Activated naive CD8-positive, alpha-beta T cell treated with anti-CD3 and anti-CD28 coated beads for 36 hours (primary cell): Measurements from ENCODE around the gene IFNAR2. TPM values are rescaled to one million over a fixed set of nuclear protein-coding genes. Genes with fewer than 3 reads are reported as not detected.
"Not testable (repeated sequence)": the region's sequence is repeated elsewhere in the genome, so short reads cannot be mapped to it uniquely, and the experiment has no call there.

Experiments used
- DNase-seq: peaks from one replicate; pipeline ENCODE4 v3.0.0; 2021
- H3K27ac Mint-ChIP-seq: one replicate; pipeline ENCODE4 v1.8.0; 2022; ENCODE audit warnings: mild to moderate bottlenecking, moderate library complexity, mixed read lengths
- H3K27me3 Mint-ChIP-seq: one replicate; pipeline ENCODE4 v1.8.0; 2022; ENCODE audit warnings: mild to moderate bottlenecking, mixed read lengths
- H3K36me3 Mint-ChIP-seq: one replicate; pipeline ENCODE4 v1.8.0; 2021; ENCODE audit warnings: mild to moderate bottlenecking, mixed read lengths
- H3K4me1 Mint-ChIP-seq: one replicate; pipeline ENCODE4 v1.8.0; 2021; ENCODE audit warnings: mixed read lengths
- H3K4me3 Mint-ChIP-seq: one replicate; pipeline ENCODE4 v1.8.0; 2022; ENCODE audit warnings: mild to moderate bottlenecking, moderate library complexity, mixed read lengths
- H3K9me3 Mint-ChIP-seq: one replicate; pipeline ENCODE4 v1.8.0; 2022; ENCODE audit warnings: mixed read lengths
- total RNA-seq, 2 experiments: library from RNA; stranded (reverse); gene quantifications; one replicate each; pipeline ENCODE4 v1.2.3, GENCODE V29; 2021

Gene IFNAR2
- total RNA-seq, 2 experiments from 2014 or later: 36.9 to 43.7 TPM

DNA sequence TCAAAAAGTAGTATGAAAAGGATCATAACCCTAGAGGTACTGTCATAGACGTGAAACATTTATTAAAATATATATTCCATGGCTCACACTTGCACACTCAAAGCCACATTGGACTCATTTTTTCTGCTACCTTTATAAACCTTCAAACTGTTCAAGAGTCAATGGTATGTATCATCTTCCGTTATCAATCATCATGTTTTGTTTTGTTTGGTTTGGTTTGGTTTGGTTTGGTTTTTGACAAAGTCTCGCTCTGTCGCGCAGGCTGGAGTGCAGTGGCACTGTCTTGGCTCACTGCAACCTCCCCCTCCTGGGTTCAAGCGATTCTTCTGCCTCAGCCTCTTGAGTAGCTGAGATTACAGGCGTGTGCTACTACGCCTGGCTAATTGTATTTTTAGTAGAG lies 1.8 kb downstream of the IFNAR2 start:
- peak overlapping the region; percentile 90 for H3K4me3 Mint-ChIP-seq
- H3K4me1 Mint-ChIP-seq: peaks cover 46% of the 10 kb centered on the region
- no peaks in the 10 kb centered on the region for H3K27me3 Mint-ChIP-seq
- peak; percentile 59 for DNase-seq
- H3K27ac Mint-ChIP-seq: peak overlapping the region; percentile 91
- H3K9me3 Mint-ChIP-seq: no peaks in the 10 kb centered on the region
- peaks cover 33% of the 10 kb centered on the region for H3K36me3 Mint-ChIP-seq

DNA sequence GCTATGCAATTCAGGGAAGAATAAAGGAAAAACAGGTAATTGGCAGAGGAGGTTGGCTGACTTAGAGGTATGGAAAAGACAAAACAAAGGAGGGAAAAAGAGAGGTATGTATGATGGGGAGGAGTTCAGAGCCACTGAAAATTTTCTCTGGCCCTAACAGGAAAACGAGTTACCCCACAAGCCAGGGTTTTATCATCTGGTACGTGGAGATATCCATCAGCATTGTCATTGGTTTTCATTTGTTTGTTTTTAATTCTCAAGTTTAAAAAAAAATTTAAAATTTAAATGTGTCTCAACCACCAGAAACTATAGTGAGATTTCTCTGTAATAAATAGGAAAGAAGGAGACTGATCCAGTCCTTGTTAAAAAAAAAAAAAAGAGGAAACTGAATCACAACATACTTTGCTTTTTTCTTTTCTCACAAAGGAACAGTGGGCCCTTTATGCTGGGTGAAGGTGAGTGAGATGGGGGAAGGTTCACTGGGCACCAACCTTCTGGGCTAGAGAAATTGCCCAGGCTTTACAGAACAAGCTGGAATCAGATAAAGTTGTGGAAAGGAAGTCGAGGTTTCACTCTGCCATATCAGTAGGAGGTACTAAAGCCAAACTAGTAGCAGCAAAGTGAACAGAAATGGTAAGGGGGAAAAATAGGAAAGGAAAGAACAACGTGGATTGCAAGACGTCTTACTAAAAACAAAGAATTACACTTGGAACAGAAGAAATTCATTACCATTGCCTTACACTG lies 2.7 kb downstream of the IFNAR2 start:
- peaks cover 52% of the 10 kb centered on the region for H3K4me1 Mint-ChIP-seq
- peaks cover 39% of the 10 kb centered on the region for H3K36me3 Mint-ChIP-seq
- H3K9me3 Mint-ChIP-seq: no peaks in the 10 kb centered on the region
- no peaks in the 10 kb centered on the region for H3K27me3 Mint-ChIP-seq
- DNase-seq: no peak
- peak overlapping the region; percentile 91 for H3K27ac Mint-ChIP-seq
- H3K4me3 Mint-ChIP-seq: peak overlapping the region; percentile 90

DNA sequence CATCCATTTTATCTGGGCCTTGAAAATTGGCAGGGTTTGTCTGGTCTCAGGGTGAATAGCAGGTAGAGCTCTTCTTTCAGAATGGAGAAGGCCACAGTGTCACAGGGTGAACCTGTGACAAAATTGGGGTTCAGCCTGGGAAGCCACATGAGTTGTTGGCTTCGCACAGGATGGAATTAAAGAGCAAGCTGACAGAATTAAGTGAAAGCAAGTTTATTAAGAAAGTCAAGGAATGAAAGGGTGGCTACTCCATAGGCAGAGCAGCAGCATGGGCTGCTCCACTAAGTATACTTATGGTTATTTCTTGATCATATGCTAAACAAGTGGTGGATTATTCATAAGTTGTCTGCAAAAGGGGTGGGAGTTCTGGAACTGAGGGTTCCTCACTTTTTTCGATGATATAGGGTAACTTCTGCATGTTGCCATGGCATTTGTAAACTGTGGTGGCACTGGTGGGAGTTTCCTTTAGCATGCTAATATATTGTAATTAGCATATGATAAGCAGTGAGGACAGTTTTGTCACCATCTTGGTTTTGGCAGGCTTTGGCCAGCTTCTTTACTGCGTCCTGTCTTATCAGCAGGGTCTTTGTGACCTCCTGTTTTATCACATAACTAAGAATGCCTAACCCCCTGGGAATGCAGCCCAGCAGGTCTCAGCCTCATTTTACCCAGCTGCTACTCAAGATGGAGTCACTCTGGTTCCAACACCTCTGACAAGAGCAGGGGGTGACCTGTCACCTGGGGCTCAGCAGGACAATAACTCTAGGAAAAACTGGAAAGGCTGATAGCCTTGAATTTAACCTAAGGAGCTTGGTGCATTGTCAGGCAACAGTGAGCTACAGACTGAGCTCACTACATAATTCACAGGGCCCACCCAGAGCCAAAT lies 5.1 kb downstream of the IFNAR2 start:
- Mint-ChIP-seq H3K27me3 (no peaks in the 10 kb centered on the region), H3K27ac (peak overlapping the region; percentile 75), H3K36me3 (peaks cover 44% of the 10 kb centered on the region), H3K9me3 (no peaks in the 10 kb centered on the region), H3K4me1 (peaks cover 62% of the 10 kb centered on the region), H3K4me3 (peak overlapping the region; percentile 15)
- DNase-seq: no peak

DNA sequence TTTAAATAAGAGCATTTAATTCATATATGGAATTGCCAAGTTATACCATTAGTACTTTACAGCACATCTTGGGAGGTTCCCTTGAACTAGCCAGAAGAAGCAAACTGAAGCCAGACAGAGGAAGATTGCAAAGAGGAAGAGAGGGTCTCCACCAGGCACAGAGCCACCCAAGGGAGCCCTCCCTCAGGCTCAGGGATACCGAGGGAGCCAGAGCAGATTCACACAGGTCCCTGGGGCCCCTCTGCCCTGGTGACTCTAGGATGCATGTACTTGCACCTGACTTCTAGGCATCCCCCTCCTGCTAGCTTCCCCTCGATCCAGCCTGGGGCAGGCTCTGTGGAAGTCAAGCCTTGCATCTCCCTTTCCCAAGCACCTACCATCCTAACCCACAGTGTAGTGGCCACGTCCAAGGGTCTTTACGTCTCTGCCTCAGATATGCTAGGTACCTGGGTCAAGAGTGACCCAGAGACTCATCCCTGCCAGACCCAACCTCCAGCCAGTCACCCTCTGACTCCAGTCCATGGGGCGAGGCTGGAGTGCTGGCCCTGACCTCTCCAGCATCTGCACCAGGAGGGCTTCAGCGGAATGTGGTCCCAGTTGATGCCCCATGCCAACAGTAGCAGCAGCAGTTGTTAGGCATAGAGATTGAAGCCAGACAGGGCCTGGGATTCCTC lies 6.4 kb downstream of the IFNAR2 start:
- Mint-ChIP-seq H3K27me3 (no peaks in the 10 kb centered on the region), H3K4me1 (peaks cover 73% of the 10 kb centered on the region), H3K4me3 (no peak overlapping the region), H3K27ac (peak overlapping the region; percentile 90), H3K9me3 (no peaks in the 10 kb centered on the region), H3K36me3 (peaks cover 48% of the 10 kb centered on the region)
- no peak for DNase-seq

DNA sequence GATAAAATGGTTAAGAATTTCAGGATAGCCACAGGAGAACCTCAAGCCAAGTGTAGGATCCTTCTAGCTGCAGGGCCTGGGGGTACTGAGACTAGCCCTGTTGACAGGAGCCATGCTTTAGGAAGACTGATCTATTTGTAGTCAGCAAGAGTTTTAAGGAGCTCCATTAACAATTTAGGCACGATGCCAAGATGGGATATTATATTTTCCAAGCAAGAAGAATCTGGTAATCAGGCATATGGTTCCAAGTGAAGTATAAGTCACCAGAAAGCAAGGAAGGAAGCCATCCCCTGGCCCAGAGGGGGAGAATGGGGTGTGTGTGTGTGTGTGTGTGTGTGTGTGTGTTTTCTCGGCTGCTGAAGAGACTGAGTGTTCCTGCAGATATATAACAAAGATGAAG lies 7.0 kb downstream of the IFNAR2 start:
- no peak for DNase-seq
- Mint-ChIP-seq H3K4me1 (peaks cover 76% of the 10 kb centered on the region), H3K36me3 (peaks cover 50% of the 10 kb centered on the region), H3K9me3 (no peaks in the 10 kb centered on the region), H3K4me3 (no peak overlapping the region), H3K27ac (peak overlapping the region; percentile 90), H3K27me3 (no peaks in the 10 kb centered on the region)

DNA sequence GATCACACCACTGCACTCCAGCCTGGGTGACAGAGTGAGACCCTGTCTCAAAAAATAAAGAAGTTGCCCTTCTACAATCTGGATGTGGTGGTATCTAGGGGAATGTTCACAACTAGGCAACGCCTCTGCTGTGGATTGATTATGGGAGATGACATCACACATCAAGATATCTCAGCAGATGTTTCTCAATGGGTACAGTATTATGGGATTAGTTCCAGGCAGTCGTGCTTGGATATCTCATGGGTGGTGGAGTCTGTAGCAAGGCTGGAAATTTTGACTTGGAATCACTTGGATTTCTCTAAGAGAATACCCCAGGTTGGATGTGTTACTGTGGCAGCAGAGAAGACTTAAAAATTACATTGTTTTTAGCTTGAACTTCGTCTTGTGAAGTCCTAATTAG lies 7.7 kb downstream of the IFNAR2 start:
- DNase-seq: no peak
- Mint-ChIP-seq H3K9me3 (peaks cover 1% of the 10 kb centered on the region), H3K27ac (peak overlapping the region; percentile 90), H3K36me3 (peaks cover 53% of the 10 kb centered on the region), H3K4me3 (peak overlapping the region; percentile 23), H3K27me3 (no peaks in the 10 kb centered on the region), H3K4me1 (peaks cover 75% of the 10 kb centered on the region)

DNA sequence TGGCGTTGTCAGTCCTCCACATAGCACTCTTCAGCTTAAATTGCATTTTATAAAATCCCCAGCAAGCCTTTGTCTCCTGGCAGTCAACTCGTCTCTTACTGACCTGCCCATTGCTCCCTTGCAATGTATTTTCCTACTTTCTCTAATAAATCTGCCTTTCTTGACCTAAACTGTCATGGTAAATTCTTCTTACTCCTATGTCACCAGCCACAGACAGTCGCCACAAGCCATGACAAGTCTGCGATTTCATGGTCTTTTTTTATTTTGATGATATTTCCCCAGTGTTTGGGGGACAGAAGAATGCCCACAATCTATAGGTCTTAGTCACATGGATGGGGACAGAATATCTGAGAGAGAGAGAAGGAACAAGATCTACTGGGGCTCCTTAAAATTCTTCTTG lies 8.4 kb downstream of the IFNAR2 start:
- H3K36me3 Mint-ChIP-seq: peaks cover 53% of the 10 kb centered on the region
- H3K4me1 Mint-ChIP-seq: peaks cover 70% of the 10 kb centered on the region
- H3K4me3 Mint-ChIP-seq: peak overlapping the region; percentile 56
- H3K27me3 Mint-ChIP-seq: no peaks in the 10 kb centered on the region
- peak overlapping the region; percentile 90 for H3K27ac Mint-ChIP-seq
- peaks cover 1% of the 10 kb centered on the region for H3K9me3 Mint-ChIP-seq
- no peak for DNase-seq

DNA sequence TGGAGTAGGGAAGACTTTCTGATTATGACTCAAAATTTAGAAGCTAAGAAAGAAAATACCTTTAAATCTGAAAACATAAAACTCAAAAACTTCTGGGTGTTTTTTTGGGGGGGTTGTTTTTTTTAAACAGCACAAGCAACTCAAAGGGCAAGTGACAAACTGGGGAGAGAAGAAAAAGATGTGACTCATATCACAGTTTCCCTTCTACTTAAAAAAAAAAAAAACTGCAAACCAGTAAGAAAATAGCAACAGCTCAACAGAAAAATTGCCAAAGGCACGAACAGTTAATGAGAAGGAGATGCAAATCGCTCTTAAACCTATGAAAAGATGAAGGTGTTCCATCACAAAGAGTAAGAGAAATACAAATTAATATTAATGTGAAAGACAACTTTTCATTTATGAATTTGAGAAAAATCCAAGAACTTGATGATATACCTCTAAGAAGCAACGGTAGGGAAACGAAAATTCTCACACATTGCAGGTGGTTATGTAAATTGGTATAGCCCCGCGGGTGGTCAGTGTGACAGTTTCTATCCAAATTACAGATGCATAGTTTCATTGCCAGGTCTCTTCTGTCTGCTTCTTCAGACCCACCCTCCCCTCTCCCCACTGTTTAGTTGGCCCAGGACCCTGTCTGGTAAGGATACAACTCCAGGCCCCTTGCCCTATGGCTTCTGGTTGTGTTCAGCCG lies 9.0 kb downstream of the IFNAR2 start:
- H3K9me3 Mint-ChIP-seq: peaks cover 1% of the 10 kb centered on the region
- peaks cover 74% of the 10 kb centered on the region for H3K4me1 Mint-ChIP-seq
- no peak for DNase-seq
- H3K27me3 Mint-ChIP-seq: no peaks in the 10 kb centered on the region
- H3K27ac Mint-ChIP-seq: peak overlapping the region; percentile 90
- H3K4me3 Mint-ChIP-seq: peak overlapping the region; percentile 56
- H3K36me3 Mint-ChIP-seq: peaks cover 54% of the 10 kb centered on the region

DNA sequence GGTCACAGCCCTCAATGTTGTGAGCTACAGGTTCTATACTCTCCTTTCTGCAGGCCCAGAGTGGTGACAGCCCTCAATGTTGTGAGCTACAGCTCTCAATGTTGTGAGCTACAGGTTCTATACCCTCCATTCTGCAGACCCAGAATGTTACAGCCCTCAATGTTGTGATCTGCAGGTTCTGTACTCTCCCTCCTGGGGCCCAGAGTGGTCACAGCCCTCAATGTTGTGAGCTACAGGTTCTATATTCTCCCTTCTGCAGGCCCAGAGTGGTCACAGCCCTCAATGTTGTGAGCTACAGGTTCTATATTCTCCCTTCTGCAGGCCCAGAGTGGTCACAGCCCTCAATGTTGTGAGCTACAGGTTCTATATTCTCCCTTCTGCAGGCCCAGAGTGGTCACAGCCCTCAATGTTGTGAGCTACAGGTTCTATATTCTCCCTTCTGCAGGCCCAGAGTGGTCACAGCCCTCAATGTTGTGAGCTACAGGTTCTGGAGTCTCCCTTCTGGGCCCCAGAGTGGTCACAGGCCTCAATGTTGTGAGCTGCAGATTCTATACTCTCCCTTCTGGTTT lies 9.9 kb downstream of the IFNAR2 start:
- Mint-ChIP-seq H3K27ac (peak overlapping the region; percentile 90), H3K36me3 (peaks cover 57% of the 10 kb centered on the region), H3K4me1 (peaks cover 77% of the 10 kb centered on the region)
- H3K4me3 Mint-ChIP-seq, DNase-seq, H3K9me3 Mint-ChIP-seq, H3K27me3 Mint-ChIP-seq: not testable (repeated sequence)

DNA sequence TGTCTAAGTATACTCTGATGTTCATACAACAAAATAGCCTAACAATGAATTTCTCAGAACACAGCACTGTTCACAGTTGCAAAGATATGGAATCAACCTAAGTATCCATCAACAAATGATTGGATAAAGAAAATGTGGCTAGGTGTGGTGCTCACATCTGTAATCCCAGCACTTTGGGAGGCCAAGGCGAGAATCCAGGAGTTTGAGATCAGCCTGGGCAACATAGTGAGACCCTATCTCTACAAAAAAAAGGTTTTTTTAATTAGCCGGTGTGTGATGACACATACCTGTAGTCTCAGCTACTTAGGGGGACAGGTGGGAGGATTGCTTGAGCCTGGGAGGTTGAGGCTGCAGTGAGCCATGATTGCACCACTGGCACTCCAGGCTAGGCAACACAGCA lies 10.7 kb downstream of the IFNAR2 start:
- Mint-ChIP-seq H3K27me3 (no peaks in the 10 kb centered on the region), H3K4me3 (no peak overlapping the region), H3K9me3 (peaks cover 1% of the 10 kb centered on the region), H3K27ac (peak overlapping the region; percentile 36), H3K4me1 (peaks cover 82% of the 10 kb centered on the region), H3K36me3 (peaks cover 63% of the 10 kb centered on the region)
- no peak for DNase-seq

DNA sequence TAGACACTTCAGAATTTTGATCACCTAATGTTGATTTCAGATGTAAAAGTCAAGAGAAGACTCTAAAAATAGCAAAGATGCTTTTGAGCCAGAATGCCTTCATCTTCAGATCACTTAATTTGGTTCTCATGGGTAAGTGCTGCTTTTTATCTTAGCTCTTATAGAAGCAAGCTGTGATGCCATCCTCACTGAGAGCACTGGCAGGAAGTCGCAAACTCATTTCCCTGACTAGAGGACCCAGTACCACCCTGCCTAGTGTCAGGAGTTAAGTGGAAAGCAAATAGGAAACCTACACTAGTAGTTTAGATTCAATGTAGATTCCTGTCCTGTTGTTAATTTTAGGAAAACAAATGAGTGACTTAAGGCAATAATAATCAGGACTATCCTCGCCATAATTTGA lies 12.1 kb downstream of the IFNAR2 start:
- Mint-ChIP-seq H3K36me3 (peaks cover 69% of the 10 kb centered on the region), H3K9me3 (peaks cover 7% of the 10 kb centered on the region), H3K4me1 (peaks cover 88% of the 10 kb centered on the region), H3K27ac (peak overlapping the region; percentile 82), H3K27me3 (no peaks in the 10 kb centered on the region), H3K4me3 (no peak overlapping the region)
- DNase-seq: no peak

DNA sequence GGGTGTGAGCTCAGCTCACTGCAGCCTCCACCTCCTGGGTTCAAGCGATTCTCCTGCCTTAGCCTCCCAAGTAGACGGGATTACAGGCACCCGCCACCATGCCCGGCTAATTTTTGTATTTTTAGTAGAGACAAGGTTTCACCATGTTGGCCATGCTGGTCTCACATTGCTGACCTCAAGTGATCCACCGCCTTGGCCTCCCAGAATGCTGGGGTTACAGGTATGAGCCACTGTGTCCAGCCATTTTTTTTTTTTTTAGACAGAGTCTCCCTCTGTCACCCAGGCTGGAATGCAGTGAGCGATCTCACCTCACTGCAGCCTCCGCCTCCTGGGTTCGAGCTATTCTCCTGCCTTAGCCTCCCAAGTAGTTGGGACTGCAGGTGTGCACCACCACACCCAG lies 13.1 kb downstream of the IFNAR2 start:
- H3K4me1 Mint-ChIP-seq: peaks cover 89% of the 10 kb centered on the region
- not testable (repeated sequence) for H3K4me3 Mint-ChIP-seq, H3K27me3 Mint-ChIP-seq, DNase-seq, H3K9me3 Mint-ChIP-seq
- H3K36me3 Mint-ChIP-seq: peaks cover 74% of the 10 kb centered on the region
- peak overlapping the region; percentile 99 for H3K27ac Mint-ChIP-seq

DNA sequence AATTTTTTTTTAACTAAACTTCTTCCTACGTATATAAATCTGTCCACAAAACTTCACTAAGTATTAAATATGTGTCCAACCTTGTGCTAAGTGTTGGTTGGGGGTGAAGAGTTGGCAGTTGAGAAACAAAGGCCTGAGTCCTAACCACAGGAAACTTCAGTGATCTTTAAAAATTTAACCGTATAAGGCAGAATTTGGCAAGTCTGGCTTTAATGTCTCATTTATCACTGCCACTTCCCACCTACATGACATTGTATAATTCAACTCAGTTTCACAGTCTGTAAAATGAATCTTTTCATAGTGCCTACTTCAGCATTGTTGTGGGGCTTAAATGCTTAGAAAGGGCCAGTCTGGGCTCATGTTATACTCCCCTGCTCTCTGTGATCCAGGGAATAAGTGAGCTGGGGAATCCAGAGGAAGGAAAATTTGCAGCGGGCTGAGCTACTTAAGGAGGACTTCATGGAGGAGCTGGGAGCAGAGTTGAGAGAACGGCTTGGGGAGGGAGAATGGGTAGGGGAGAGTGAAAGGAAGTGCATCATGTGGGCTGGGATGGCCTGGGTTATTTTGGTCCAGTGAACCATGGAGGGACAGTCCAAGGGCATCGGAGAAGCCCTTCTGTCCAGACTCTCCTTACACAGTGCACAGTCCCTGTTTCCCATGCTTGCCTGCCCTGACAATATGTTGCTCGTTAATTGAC lies 14.5 kb downstream of the IFNAR2 start:
- no peak for DNase-seq
- H3K4me1 Mint-ChIP-seq: peaks cover 89% of the 10 kb centered on the region
- H3K9me3 Mint-ChIP-seq: peaks cover 7% of the 10 kb centered on the region
- H3K36me3 Mint-ChIP-seq: peaks cover 86% of the 10 kb centered on the region
- peak overlapping the region; percentile 66 for H3K4me3 Mint-ChIP-seq
- H3K27ac Mint-ChIP-seq: peak overlapping the region; percentile 99
- no peaks in the 10 kb centered on the region for H3K27me3 Mint-ChIP-seq

DNA sequence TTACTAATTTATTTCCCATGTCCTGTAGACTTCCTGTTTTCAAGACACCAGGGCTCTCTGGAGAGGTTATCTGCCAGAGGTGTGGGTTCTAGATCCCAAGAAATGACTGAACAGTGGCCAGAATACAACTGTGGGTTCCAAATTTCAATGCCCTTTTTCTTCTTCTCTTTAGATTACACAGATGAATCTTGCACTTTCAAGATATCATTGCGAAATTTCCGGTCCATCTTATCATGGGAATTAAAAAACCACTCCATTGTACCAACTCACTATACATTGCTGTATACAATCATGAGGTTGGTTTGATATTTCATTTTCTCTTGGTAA lies 15.0 kb downstream of the IFNAR2 start:
- Mint-ChIP-seq H3K36me3 (peaks cover 89% of the 10 kb centered on the region), H3K4me3 (peak overlapping the region; percentile 1), H3K27ac (peak overlapping the region; percentile 99), H3K27me3 (no peaks in the 10 kb centered on the region), H3K9me3 (peaks cover 7% of the 10 kb centered on the region), H3K4me1 (peaks cover 91% of the 10 kb centered on the region)
- no peak for DNase-seq
